ENCODE results near the gene CFAP53.
"Not testable (repeated sequence)": the region's sequence is repeated elsewhere in the genome, so short reads cannot be mapped to it uniquely, and the experiment has no call there.

Gene CFAP53

DNA sequence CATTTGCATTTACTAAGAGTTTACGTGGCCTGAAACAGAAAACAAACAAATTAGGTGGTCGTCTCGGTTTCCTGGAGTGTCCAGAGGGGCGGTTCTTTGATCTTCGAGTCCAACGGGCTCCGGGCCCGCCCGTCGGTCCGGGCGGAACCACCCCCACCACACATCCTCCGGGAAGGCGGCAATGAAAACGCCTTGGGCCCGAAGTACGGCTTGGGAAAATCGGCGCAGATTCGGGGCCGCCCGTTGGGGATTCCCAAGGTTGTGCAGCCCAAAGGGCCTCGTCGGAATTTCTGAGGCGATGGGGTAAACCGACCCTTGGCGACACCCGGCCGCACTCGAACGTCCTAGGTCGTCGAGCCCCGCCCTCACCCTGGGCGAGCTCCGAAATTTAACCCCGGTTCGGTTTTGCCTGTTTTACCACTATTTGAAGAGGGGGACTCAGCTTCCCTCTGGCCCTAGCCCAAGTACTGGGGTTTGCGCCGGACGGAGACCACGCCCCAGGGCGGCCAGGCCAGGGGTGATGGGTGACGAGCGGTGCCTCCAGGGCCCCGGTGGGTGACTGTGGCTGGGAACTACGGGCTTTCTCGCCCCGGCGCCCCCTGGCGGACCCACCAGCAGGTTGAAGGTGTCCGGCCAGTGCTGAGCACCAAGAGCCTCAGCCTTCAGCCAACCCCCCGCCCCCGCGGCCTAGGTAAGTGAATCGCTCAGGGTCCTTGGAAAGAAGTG, 1.9 kb upstream of the CFAP53 start:
- DNase-seq, result peak; percentile 82

DNA sequence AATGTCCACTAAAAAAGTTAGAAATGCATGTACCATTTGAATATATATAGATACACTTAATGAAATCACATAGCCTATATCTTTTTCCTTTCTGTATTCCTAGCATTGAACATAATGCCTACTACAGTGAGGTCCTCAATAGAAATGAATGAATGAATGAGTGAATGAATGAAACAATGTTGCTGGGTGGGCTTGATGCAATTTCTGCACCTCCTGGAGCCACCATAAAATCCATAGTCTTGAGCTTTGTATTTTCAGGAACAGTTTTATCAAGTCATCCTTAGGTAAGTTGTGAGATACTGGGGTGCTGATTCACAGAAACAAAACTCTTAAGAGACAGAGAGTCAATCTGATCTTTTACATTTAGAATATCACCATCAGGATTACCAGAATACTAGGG, 3.3 kb downstream of the CFAP53 start:
- no peak for DNase-seq

DNA sequence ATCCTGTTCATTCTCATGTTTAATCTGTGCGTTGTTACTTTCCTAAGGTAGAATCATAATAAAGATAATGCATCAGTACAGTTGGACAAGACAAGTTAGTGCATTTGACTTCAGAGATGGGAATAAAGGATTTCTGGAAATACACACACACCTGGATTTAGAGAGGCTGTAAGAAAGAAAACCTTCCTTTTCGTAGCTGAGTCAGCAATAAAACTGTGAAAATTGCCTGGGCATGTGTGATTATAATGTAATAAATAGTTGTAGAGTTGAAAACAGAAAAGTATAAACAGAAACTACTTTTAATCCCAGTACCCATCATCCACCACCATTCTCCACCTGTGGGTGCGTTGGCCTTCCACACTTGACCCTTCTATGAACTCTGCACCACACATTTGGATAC, 15.4 kb downstream of the CFAP53 start:
- no peak for DNase-seq

DNA sequence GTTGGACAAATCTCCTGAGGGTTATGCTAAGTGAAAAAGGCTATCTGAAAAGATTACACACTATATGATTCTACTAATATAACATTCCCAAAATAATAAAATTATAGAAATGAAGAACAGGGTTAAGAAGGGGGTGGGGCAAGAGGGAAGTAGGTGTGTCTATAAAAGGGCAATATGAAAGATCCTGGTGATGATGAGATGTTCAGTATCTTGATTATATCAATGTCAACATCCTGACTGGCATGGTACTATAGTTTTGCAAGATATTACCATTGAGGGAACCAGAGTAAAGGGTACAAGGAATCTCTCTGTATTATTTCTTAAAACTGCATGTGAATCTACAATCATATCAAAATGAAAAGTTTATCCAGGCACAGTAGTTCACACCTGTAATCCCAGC, 16.7 kb downstream of the CFAP53 start:
- no peak for DNase-seq

DNA sequence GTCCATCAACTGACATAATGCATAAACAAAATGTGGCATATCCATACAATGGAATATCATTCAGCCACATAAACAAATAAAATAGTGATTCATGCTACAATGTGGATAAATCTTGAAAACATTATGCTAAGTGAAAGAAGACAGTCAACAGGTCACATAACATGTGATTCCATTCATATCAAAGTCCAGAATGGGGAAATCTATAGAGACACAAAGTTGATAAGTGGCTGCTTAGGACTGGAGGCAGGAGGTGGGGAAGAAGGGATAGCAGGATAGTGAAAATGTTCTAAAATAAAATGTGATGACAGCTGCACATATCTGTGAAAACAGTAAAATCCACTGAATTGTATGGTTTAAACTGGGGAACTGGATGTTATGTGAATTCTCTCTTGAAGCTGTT, 18.7 kb downstream of the CFAP53 start:
- no peak for DNase-seq

DNA sequence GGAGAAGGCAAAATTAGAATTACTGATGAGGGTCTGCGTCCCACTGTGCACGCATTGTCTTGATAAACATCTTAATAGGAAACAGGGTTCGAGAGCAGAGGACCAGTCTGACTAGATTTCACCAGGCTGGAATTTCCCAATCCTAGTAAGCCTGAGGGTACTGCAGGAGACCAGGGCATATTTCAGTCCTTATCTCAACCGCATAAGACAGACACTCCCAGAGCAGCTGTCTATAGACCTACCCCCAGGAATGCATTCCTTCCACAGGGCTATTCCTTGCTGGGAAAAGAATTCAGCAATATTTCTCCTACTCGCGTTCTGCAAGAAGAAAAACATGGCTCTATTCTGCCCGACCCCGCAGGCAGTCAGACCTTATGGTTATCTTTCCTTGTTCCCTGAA, 24.5 kb downstream of the CFAP53 start:
- DNase-seq, result not testable (repeated sequence)

DNA sequence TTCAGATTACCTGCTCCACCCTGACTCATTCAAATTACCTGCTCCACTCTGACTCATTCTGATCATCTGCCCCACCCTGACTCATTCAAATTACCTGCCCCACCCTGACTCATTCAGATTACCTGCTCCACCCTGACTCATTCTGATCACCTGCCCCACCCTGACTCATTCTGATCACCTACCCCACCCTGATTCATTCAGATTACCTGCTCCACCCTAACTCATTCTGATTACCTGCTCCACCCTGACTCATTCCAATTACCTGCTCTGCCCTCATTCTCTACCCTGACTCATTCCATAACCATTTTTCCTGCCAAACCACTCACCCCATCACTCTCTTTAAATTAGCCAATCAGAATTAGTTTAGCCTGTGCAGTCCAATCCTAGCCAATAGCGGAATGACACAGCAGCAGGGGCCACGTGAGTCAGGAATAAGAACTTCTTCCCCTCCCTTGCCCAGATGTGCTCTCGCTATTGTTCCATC, 26.2 kb downstream of the CFAP53 start:
- DNase-seq, result no peak

DNA sequence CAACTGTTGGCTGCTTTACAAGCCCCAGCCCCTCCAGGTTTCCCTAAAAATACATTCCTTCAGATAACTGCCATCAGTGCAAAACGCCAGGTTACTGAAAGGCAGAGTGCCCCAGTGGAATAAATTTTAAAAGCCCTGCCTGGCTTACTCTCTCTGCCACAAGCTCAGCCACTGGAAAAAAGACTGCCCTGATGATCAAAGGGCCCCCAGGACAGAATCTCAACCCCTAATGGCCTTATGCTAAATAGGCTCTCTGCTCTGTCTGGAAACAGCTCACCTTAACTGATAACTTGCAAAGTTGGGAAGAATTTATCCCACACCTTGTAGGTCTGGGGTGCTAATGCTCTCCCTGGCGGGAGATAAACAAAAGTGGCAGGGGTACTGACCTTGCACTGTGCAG, 33.9 kb downstream of the CFAP53 start:
- no peak for DNase-seq

DNA sequence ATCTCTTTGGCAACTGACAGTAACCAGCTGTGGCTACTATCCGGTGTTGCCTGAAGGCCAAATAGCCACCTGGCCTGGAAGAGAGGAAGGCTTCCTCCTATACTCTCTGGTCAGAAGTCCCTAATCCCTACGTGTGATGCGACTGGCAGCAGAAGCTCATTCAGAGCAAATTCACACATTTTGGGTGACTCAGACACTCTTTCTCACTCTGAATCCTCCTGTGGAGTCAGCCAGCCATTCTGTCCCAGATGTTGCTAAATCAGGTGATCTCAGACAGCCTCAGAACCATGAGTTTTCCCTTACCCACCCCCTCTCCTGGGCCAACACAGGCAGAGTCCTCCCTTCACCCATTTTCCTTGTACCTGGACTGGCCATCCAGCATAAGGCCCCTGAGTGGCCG, 34.7 kb downstream of the CFAP53 start:
- no peak for DNase-seq

DNA sequence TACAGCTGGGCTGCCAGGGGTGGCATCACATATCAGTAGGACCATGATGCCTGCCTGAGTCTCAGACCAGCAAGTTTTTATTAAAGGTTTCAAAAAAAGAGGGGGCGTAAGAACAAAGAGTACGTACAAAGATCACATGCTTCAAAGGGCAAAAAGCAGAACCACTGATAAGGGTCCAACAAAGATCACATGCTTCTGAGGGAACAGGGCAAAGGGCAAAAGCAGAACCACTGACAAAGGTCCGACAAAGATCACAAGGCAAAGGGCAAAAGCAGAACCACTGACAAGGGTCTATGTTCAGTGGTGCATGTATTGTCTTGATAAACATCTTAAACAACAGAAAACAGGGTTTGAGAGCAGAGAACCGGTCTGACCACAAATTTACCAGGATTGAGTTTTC, 46.0 kb downstream of the CFAP53 start:
- not testable (repeated sequence) for DNase-seq

DNA sequence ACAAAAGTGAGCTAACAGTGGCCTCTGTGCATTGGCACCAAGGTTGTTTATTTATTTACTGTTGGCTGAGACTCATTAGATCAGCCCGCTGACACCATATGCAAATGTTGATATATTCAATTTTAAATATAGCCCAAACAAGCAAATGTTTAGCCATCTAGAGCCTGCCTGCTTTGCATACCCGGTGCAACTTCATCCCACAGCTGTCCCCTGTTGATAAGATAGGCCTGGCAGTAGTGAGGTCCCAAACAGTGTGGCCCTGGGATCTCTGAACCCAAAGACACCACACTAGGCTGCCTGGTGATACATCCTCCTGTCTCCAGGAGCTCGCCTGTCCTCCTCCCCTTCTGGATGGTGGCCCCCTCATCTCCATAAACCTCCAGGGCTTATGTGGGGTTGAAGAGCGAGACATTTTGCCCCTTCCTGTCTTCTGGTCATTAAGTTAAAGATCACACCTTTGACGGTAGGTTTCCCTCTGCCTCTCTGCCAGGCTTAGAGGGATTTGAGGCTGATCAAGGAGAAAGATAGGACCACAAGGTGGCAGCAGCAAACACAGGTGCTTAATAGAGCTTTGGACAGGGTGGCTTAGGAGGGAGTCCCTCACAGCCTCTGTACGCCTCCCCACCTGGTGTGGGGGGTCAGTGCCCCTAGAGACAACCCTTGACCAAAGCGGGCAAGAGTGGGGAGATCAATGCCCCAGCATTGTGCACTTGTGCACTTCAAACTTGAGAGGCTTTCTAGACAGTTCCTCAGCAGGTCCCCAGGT, 47.7 kb downstream of the CFAP53 start:
- DNase-seq, result no peak

DNA sequence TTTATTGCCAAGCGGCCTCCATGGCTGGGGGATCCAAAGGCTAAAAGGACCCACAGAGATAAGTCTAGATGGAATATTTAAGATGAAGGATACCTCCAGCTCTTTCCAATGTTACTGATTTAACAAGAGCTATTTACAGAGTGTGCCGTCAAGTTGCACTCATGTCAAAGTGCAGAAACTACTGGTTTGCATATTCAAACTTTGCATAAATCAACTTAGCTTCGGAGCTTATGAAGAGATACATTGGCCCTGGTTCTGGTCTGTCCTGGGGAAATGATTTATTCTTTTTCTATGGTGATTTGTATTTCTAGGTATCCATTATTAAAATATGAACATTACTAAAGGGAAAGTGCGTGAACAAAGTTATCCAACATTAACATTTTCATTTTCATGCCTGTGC, 57.0 kb downstream of the CFAP53 start:
- no peak for DNase-seq

DNA sequence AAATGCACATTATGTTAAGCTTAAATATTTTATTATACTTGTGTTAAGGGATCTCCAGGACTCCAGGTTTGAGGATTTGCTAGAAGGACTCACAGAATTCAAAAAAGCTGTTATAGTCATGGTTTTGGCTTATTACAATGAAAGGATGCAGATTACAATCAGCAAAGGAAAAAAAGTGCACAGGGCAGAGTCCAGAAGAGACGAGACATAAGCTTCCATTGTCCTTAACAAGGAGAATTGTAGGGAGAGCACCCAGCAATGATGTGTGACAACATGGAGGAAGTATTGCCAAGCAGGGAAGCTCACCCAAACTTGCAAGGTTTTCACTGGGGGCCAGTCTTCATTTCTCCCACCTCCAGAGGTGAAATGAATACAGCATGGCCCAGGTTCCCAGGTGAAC, 58.6 kb downstream of the CFAP53 start:
- DNase-seq, result no peak

DNA sequence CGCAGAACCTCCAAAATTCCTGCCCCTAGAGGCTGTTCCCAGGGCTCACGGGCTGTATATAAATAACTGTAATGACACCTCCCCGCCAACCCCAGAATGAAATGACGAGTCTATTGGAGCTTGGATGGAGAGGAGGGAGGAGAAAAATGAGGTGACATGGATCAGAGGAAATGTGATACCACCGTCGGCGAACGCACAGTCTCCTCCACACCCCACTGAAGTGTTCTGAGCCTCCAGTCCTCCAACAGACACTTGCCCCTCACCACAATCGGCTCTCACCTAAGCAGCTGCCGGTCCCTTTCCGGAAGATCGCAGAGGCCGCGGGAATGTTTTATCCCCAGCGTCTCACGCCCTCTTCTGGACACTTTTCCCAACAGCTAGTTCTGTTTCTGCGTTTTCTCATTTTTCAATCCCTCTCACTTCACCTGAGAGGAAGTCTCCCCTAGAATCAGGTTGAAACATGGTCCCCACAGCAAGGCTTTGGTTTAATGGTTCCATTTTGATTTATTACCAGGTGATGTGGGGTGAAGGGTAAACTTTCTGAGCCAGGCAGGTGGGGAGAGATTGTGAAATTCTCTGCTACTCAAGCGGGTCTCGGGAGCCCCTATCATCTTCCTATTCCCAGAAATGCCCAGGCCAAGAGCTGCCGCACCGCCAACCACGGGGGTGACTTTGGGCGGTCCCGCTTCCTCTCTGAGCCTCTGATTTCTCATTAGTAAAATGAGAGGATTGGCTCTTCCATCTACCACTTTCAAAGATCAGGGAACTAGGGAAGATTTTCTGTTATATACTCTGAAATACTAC, 62.3 kb downstream of the CFAP53 start:
- peak; percentile 43 for DNase-seq

DNA sequence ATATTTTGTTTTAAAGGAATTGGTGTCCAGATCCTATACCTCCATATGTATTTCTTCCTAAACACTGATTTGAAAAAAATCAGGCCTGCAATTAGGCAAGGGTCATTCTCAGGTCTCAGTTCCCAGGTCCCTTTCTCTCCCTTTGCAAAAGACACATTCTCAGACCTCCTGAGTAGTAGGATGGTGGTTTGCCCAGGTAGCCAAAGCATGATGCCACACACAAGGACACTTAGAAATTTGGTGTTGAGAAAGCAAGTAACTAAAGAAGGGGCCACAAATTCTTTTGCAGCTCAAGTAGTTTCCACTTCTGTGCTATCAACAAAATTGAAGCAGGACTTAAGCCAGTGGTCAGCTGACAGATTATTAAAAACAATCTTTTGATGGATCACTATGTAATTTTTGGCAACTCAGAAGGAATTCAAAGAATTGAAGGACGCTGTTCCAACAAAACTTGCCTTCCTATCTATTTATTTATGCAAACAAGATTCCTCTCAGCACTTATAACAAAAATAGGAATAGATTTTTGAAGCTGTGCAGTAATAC, 64.7 kb downstream of the CFAP53 start:
- DNase-seq, result no peak

DNA sequence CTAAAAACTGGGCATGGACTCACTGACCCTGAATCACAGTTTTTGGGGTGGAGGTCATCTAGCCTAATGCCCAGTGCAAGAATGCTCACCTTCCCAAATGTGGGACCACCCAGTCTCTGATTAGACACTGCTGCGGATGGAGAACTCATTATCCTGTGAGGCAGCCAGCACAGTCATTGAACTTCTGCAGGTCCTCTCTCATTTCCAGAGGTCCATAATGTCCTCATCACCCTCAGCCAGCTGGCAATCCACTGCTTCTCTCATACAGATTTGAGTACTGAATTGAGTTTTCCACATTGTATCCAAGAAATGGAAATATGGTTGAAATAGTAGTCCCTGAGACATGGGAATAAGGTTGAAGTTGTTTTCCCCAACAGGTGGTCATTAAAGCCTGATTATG, 66.4 kb downstream of the CFAP53 start:
- peak; percentile 74 for DNase-seq

DNA sequence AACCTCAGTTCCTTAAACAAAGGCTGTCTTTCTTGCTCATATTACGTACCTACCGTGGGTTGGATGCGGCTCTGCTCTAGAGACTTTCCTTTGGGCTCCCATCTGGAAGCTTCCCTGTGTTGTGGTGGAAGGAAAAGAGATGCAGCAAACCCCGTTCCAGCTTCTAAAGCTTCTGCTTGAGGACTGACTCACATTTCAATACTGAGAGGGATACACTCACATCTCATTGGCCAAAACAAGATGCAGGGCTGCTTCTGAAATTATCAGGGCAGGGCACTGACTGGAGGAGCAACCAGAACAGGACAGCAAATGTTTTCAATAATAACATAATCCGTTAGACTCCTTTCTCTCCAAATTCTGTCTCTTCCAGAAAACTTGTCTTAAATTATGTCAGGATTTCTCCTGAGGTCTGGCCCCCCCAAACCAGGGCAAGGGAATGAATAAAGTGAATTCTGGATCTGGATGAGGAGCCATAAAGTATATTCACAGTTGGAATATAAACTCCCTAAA, 66.9 kb downstream of the CFAP53 start:
- peak; percentile 66 for DNase-seq

DNA sequence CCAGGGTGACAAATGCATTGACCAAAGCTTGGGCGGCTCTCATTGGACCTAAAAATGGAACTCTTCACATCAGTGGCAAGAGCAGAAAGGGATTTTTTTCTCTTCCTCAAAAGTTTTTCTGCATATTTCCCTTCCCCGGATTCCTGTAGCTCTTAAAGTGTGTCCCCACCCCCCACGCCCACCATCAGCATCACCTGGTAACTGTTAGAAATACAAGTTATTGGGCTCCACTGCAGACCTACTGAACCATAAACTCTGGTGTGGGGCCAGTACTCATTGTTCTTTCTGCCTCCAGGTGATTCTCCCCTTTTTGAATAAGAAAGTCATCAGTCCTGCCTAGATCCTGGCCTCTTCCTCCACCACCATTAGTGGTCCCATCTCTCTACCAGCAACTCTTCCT, 70.0 kb downstream of the CFAP53 start:
- DNase-seq, result no peak

DNA sequence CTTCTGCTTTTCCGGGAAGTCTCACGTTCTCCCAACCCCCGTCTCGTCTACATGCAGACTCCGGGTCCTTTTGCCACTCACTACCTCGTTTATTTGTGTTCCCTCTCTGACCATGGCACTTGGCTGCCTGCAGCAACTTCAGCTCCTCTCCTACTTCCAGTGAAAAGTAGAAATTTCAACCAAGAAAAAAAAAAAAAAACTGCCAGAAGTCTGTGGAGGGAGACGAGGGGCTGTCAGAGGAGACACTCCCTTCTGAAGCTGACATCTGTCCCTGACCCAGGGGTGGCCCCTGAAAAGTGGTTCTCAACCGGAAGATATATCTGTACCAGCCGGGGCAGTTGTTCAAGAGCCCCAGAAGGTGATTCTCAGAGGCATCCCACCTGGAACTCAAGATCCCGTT, 70.6 kb downstream of the CFAP53 start:
- DNase-seq, result no peak

DNA sequence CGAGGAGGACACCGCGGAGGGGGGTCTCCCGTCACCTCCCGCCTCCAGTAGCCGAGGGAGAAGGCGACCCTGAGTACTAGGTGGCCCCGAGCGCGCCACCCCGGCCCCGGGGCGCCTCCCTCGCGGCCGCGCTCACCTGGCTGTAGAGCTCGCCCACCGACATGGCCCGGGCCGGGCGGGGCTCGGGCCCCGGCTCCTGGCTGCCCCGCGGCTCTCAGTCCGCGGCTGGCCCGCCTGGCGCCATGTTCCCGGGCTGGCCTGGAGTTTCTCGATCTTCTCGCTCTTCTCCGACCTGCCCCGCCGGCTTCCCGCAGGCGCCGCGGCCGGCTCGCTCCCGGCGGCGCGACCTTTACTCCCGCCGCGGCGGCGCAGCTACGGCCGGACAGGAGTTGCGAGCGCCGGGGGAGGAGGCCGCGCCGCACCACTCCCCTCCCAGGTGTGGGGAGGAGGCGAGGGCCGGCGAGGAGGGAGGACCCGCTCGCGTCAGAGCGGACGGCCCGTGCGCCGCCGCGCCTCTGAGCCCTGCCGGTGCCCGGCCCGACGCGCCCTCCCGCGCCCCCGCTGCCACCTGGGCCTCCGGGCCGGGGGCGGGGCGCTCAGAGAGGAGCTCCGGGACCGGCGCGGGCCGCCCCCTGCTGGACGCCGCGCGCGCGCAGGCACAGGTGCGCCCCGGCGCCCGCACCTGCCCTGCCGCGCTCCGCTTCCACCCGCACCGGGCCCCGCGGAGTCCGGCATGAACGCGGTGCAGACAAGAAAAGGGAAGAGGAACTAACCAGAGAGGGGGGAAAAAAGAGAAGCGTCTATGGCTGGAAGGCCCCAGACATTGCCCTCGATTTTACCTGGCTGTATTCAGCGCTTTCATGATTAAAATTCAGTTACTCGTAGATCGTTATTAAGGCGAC, 71.4 kb downstream of the CFAP53 start, which contains the start of gene MYO5B:
Gene MYO5B (minus strand): TSS at position 517 of the 902 bp plus-strand sequence. CDS start 354 bp downstream, at position 163.
- DNase-seq, result peak; percentile 33

DNA sequence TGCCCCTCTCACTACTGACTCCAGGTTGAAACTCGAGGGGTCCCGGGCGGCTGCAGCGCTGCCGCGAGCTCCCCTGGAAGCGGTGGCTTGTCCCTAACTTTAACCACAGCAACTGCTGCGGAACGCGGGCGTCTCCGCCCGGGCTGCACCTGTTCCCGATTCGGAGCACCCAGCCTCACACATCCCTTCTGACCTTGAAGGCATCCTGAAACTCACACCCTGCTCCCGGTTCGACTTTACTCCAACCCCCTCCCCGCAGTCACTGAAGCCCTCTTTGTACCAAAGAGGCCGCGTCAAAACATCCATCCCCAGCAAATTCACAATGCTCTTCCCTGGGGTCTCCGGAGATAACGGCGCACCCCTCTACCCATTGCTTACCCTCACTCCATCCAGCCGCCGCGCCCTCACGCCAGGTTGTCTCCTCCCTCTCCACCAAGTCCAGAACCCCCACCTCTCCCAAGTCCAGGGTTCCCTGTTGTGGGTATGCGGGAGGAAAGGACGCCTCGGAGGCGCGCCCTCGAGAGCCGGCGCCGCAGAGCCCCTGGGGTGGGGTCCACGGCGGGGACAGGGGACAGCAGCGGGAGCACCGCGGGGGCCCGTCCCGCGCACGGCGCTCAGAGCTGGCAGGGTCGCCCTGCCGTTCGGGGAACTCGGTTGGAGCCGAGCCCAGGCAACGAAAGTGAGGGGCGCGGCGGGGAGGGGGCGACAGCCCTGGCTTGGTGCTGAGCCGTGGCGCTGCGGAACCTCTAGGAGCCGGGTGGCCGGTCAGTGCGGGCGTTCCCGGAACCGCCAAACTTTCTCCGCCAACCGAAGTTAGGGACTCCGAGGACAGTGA, 72.3 kb downstream of the CFAP53 start:
- no peak for DNase-seq
